ENCODE data around the gene RAB36.

- TF ChIP-seq FOXM1 (IDR thresholded peaks at IDR 0.05; ENCODE audit: low read depth) (no peak), GATA2 (CRISPR knock-in tag; IDR thresholded peaks at IDR 0.05) (no peak), MXI1 (IDR thresholded peaks at IDR 0.05; ENCODE audit: low read depth, low read length) (no peak), POLR2AphosphoS5 (IDR thresholded peaks at IDR 0.05; ENCODE audit: low read depth, low read length) (no peak), FOXJ3 (CRISPR knock-in tag; IDR thresholded peaks at IDR 0.05) (no peak), RAD21 (IDR thresholded peaks at IDR 0.05; ENCODE audit: low read length) (no peak), CHD2 (IDR thresholded peaks at IDR 0.05; ENCODE audit: low read length, partially characterized antibody) (no peak), TAF1 (IDR thresholded peaks at IDR 0.05; ENCODE audit: borderline replicate concordance, low read depth, low read length) (no peak), EP300 (IDR thresholded peaks at IDR 0.05; ENCODE audit: borderline replicate concordance in 1 of 2, low read depth in 1 of 2, low read length in 1 of 2) (no peak), YY1 (IDR thresholded peaks at IDR 0.05; ENCODE audit: low read depth) (no peak), RCOR1 (IDR thresholded peaks at IDR 0.05; ENCODE audit: low read length) (no peak)
- TF ChIP-seq, protein P1, sequence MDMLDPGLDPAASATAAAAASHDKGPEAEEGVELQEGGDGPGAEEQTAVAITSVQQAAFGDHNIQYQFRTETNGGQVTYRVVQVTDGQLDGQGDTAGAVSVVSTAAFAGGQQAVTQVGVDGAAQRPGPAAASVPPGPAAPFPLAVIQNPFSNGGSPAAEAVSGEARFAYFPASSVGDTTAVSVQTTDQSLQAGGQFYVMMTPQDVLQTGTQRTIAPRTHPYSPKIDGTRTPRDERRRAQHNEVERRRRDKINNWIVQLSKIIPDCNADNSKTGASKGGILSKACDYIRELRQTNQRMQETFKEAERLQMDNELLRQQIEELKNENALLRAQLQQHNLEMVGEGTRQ (IDR thresholded peaks at IDR 0.05; ENCODE audit: borderline replicate concordance, low read depth, low read length): no peak
- TF ChIP-seq, protein P2, sequence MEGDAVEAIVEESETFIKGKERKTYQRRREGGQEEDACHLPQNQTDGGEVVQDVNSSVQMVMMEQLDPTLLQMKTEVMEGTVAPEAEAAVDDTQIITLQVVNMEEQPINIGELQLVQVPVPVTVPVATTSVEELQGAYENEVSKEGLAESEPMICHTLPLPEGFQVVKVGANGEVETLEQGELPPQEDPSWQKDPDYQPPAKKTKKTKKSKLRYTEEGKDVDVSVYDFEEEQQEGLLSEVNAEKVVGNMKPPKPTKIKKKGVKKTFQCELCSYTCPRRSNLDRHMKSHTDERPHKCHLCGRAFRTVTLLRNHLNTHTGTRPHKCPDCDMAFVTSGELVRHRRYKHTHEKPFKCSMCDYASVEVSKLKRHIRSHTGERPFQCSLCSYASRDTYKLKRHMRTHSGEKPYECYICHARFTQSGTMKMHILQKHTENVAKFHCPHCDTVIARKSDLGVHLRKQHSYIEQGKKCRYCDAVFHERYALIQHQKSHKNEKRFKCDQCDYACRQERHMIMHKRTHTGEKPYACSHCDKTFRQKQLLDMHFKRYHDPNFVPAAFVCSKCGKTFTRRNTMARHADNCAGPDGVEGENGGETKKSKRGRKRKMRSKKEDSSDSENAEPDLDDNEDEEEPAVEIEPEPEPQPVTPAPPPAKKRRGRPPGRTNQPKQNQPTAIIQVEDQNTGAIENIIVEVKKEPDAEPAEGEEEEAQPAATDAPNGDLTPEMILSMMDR (IDR thresholded peaks at IDR 0.05): no peak
- TF ChIP-seq, protein P3, sequence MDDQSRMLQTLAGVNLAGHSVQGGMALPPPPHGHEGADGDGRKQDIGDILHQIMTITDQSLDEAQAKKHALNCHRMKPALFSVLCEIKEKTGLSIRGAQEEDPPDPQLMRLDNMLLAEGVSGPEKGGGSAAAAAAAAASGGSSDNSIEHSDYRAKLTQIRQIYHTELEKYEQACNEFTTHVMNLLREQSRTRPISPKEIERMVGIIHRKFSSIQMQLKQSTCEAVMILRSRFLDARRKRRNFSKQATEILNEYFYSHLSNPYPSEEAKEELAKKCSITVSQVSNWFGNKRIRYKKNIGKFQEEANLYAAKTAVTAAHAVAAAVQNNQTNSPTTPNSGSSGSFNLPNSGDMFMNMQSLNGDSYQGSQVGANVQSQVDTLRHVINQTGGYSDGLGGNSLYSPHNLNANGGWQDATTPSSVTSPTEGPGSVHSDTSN (IDR thresholded peaks at IDR 0.05): no peak
Measured at GRCh38 chr22:23142546-23143105, 2.7 kb upstream of the RAB36 start.

Data from SK-N-SH (cell line).